Activated naive CD4-positive, alpha-beta T cell treated with anti-CD3 and anti-CD28 coated beads for 36 hours (primary cell): ENCODE measurements around the gene GABBR2. TPM values are rescaled to one million over a fixed set of nuclear protein-coding genes. Genes with fewer than 3 reads are reported as not detected.
"Not testable (repeated sequence)": the region's sequence is repeated elsewhere in the genome, so short reads cannot be mapped to it uniquely, and the experiment has no call there.

ENCODE experiments used
- CTCF ChIA-PET: fragments of 350-600 bp; sonication (Branson Sonifier 250); formaldehyde crosslinking; loops from one replicate; lab custom pipeline; 2021; ENCODE audit warnings: antibody characterized with exemption; lab: Charles Lee
- DNase-seq: peaks from one replicate; pipeline ENCODE4 v3.0.0-alpha.2; 2020
- H3K27ac Mint-ChIP-seq: one replicate; pipeline ENCODE4 v1.8.0; 2021; ENCODE audit warnings: mild to moderate bottlenecking, mixed read lengths
- H3K27me3 Mint-ChIP-seq: one replicate; pipeline ENCODE4 v1.8.0; 2021; ENCODE audit warnings: low read depth, mixed read lengths
- H3K36me3 Mint-ChIP-seq: one replicate; pipeline ENCODE4 v1.8.0; 2021; ENCODE audit warnings: low read depth, mixed read lengths
- H3K4me1 Mint-ChIP-seq: one replicate; pipeline ENCODE4 v1.8.0; 2021; ENCODE audit warnings: low read depth, mixed read lengths
- H3K4me3 Mint-ChIP-seq: one replicate; pipeline ENCODE4 v1.8.0; 2021; ENCODE audit warnings: mild to moderate bottlenecking, moderate library complexity, mixed read lengths
- H3K9me3 Mint-ChIP-seq: one replicate; pipeline ENCODE4 v1.8.0; 2021; ENCODE audit warnings: mixed read lengths
- intact Hi-C: fragments of 100-400 bp; cut with micrococcal nuclease; formaldehyde crosslinking; loops from one replicate; pipeline ENCODE4 v1.15.1; 2023
- total RNA-seq, 2 experiments: library from RNA; stranded (reverse); gene quantifications; one replicate each; pipeline ENCODE4 v1.2.3, GENCODE V29; 2021

Gene GABBR2
- total RNA-seq, 2 experiments from 2014 or later, result not detected

- intact Hi-C loops, result no loop called here
- Mint-ChIP-seq H3K9me3 (no peaks in the 10 kb centered on the region), H3K4me1 (no peaks in the 10 kb centered on the region), H3K27ac (no peak overlapping the region), H3K4me3 (no peak overlapping the region), H3K27me3 (peaks cover 12% of the 10 kb centered on the region), H3K36me3 (no peaks in the 10 kb centered on the region)
- no peak for DNase-seq
- CTCF ChIA-PET, result no interaction called here
Observed at GRCh38 chr9:98593354-98594253, 115.1 kb downstream of the GABBR2 start.

GRCh38 chr9:98591696-98592095, 117.0 kb downstream of the GABBR2 start:
- H3K36me3 Mint-ChIP-seq, result no peaks in the 10 kb centered on the region

GRCh38 chr9:98590101-98590500, 118.6 kb downstream of the GABBR2 start:
- H3K27ac Mint-ChIP-seq, result no peak overlapping the region
- intact Hi-C loops, result no loop called here
- H3K4me1 Mint-ChIP-seq, result no peaks in the 10 kb centered on the region
- CTCF ChIA-PET, result no interaction called here
- H3K9me3 Mint-ChIP-seq, result no peaks in the 10 kb centered on the region
- H3K27me3 Mint-ChIP-seq, result peaks cover 13% of the 10 kb centered on the region
- no peaks in the 10 kb centered on the region for H3K36me3 Mint-ChIP-seq
- no peak for DNase-seq
- no peak overlapping the region for H3K4me3 Mint-ChIP-seq

More at GRCh38 chr9:98591696-98592095, 117.0 kb downstream of the GABBR2 start:
- Mint-ChIP-seq H3K4me1 (no peaks in the 10 kb centered on the region), H3K4me3 (no peak overlapping the region), H3K9me3 (no peaks in the 10 kb centered on the region), H3K27me3 (peaks cover 12% of the 10 kb centered on the region), H3K27ac (no peak overlapping the region)
- intact Hi-C loops, result no loop called here
- CTCF ChIA-PET, result no interaction called here
- no peak for DNase-seq

GRCh38 chr9:98589102-98589501, 119.6 kb downstream of the GABBR2 start:
- H3K27me3 Mint-ChIP-seq, result peaks cover 17% of the 10 kb centered on the region
- DNase-seq, result no peak
- no peaks in the 10 kb centered on the region for H3K36me3 Mint-ChIP-seq
- no peak overlapping the region for H3K4me3 Mint-ChIP-seq
- H3K4me1 Mint-ChIP-seq, result no peaks in the 10 kb centered on the region
- intact Hi-C loops, result no loop called here
- no peaks in the 10 kb centered on the region for H3K9me3 Mint-ChIP-seq
- CTCF ChIA-PET, result no interaction called here
- H3K27ac Mint-ChIP-seq, result no peak overlapping the region

GRCh38 chr9:98584853-98585438, 123.8 kb downstream of the GABBR2 start:
- H3K9me3 Mint-ChIP-seq, H3K4me1 Mint-ChIP-seq, H3K4me3 Mint-ChIP-seq, intact Hi-C loops, H3K27ac Mint-ChIP-seq, DNase-seq, H3K36me3 Mint-ChIP-seq: not testable (repeated sequence)
- CTCF ChIA-PET, result interaction anchor here (1.1 kb wide), 1 partner anchor 69 kb away, joined by 3 read pairs; no protein-coding TSS in a partner anchor
- H3K27me3 Mint-ChIP-seq, result peaks cover 11% of the 10 kb centered on the region

GRCh38 chr9:98584059-98584458, 124.7 kb downstream of the GABBR2 start:
- H3K4me1 Mint-ChIP-seq, result no peaks in the 10 kb centered on the region
- intact Hi-C loops, result no loop called here
- H3K4me3 Mint-ChIP-seq, result no peak overlapping the region
- H3K9me3 Mint-ChIP-seq, result no peaks in the 10 kb centered on the region
- H3K27ac Mint-ChIP-seq, result no peak overlapping the region
- H3K36me3 Mint-ChIP-seq, result no peaks in the 10 kb centered on the region
- CTCF ChIA-PET, result interaction anchor here (1.1 kb wide), 1 partner anchor 70 kb away, joined by 3 read pairs; no protein-coding TSS in a partner anchor
- peaks cover 10% of the 10 kb centered on the region for H3K27me3 Mint-ChIP-seq
- DNase-seq, result no peak

GRCh38 chr9:98583417-98583816, 125.3 kb downstream of the GABBR2 start:
- Mint-ChIP-seq H3K9me3 (no peaks in the 10 kb centered on the region), H3K27me3 (peaks cover 10% of the 10 kb centered on the region), H3K36me3 (no peaks in the 10 kb centered on the region), H3K4me3 (no peak overlapping the region), H3K27ac (no peak overlapping the region), H3K4me1 (no peaks in the 10 kb centered on the region)
- intact Hi-C loops, result no loop called here
- no peak for DNase-seq
- CTCF ChIA-PET, result no interaction called here

GRCh38 chr9:98580956-98581355, 127.8 kb downstream of the GABBR2 start:
- intact Hi-C loops, result no loop called here
- CTCF ChIA-PET, result no interaction called here
- no peak for DNase-seq
- H3K4me3 Mint-ChIP-seq, result no peak overlapping the region
- no peaks in the 10 kb centered on the region for H3K9me3 Mint-ChIP-seq
- H3K27ac Mint-ChIP-seq, result no peak overlapping the region
- H3K27me3 Mint-ChIP-seq, result peaks cover 20% of the 10 kb centered on the region
- no peaks in the 10 kb centered on the region for H3K36me3 Mint-ChIP-seq
- H3K4me1 Mint-ChIP-seq, result peaks cover 5% of the 10 kb centered on the region

- H3K4me3 Mint-ChIP-seq, result no peak overlapping the region
Observed at GRCh38 chr9:98579700-98580099, 129.0 kb downstream of the GABBR2 start.

GRCh38 chr9:98577446-98577845, 131.3 kb downstream of the GABBR2 start:
- Mint-ChIP-seq H3K4me1 (peaks cover 10% of the 10 kb centered on the region), H3K27me3 (peaks cover 19% of the 10 kb centered on the region), H3K27ac (no peak overlapping the region), H3K4me3 (no peak overlapping the region), H3K36me3 (no peaks in the 10 kb centered on the region), H3K9me3 (no peaks in the 10 kb centered on the region)
- intact Hi-C loops, result no loop called here
- no peak for DNase-seq
- CTCF ChIA-PET, result no interaction called here

More at GRCh38 chr9:98579700-98580099, 129.0 kb downstream of the GABBR2 start:
- DNase-seq, result no peak
- intact Hi-C loops, result no loop called here
- peaks cover 19% of the 10 kb centered on the region for H3K27me3 Mint-ChIP-seq
- H3K27ac Mint-ChIP-seq, result no peak overlapping the region
- CTCF ChIA-PET, result interaction anchor here (0.7 kb wide), 1 partner anchor 19 kb away, joined by 4 read pairs; no protein-coding TSS in a partner anchor
- no peaks in the 10 kb centered on the region for H3K36me3 Mint-ChIP-seq
- H3K9me3 Mint-ChIP-seq, result no peaks in the 10 kb centered on the region
- H3K4me1 Mint-ChIP-seq, result peaks cover 10% of the 10 kb centered on the region

GRCh38 chr9:98576859-98577258, 131.9 kb downstream of the GABBR2 start:
- no peak overlapping the region for H3K4me3 Mint-ChIP-seq
- peaks cover 10% of the 10 kb centered on the region for H3K4me1 Mint-ChIP-seq
- peaks cover 19% of the 10 kb centered on the region for H3K27me3 Mint-ChIP-seq
- H3K27ac Mint-ChIP-seq, result no peak overlapping the region
- H3K36me3 Mint-ChIP-seq, result no peaks in the 10 kb centered on the region
- no peak for DNase-seq
- H3K9me3 Mint-ChIP-seq, result no peaks in the 10 kb centered on the region
- CTCF ChIA-PET, result no interaction called here
- intact Hi-C loops, result no loop called here

GRCh38 chr9:98576354-98576753, 132.4 kb downstream of the GABBR2 start:
- CTCF ChIA-PET, result interaction anchor here (0.5 kb wide), 1 partner anchor 506 kb away, joined by 3 read pairs; no protein-coding TSS in a partner anchor
- intact Hi-C loops, result no loop called here
- H3K36me3 Mint-ChIP-seq, result no peaks in the 10 kb centered on the region
- H3K4me1 Mint-ChIP-seq, result peaks cover 10% of the 10 kb centered on the region
- no peak for DNase-seq
- peaks cover 19% of the 10 kb centered on the region for H3K27me3 Mint-ChIP-seq
- no peaks in the 10 kb centered on the region for H3K9me3 Mint-ChIP-seq
- H3K27ac Mint-ChIP-seq, result no peak overlapping the region
- no peak overlapping the region for H3K4me3 Mint-ChIP-seq
